ENCODE measurements around the gene PIP4P1.

PIP4P1 gene

DNA sequence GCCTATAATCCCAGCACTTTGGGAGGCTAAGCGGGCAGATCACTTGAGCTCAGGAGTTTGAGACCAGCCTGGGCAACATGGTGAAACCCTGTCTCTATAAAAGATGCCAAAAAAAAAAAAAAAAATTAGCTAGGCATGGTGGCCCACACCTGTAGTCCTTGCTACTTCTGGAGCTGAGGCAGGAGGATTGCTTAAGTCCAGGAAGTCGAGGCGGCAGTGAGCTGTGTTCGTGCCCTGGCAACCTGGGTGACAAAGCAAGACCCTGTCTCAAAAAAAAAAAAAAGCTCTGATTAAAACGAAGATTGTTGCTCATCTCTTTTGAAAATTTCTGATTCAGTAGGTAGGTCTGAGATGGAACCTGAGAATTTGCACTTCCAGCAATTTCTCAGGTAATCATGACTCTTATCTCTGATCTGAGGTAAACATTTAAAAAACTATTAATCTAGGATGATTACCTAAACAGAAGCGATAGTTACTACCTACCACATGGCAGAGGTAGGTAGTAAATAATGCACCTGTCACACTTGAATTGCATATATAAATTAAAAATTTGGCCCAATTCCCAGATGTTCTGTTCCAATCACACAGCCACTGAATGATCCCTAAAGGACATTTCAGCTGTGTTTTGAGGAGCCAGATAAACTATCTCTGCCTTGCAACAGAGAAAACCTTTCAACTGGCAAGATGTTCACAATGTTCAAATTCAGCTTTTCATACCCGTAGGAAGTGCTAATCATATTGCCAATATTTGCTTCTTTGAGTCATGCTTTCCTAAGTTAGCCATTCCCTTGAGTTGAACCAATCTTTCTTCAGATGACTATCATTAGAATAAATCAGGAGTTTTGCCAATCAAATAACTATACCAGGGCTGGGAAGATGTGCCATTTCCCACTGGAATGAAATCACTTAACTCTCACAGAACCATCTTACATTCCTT is 43.7 kb downstream of the PIP4P1 start:
- in situ Hi-C loops (cut with HindIII; ENCODE audit: low pct_ligation_motif_present, low sequenced_read_pairs), result no loop called here
- no peak for DNase-seq
- no peaks in the 10 kb centered on the region for H3K36me3 ChIP-seq (replicated peaks)
- H3K4me3 ChIP-seq (ENCODE audit: low read depth, low read length), result no peak overlapping the region
- TF ChIP-seq, protein P1, sequence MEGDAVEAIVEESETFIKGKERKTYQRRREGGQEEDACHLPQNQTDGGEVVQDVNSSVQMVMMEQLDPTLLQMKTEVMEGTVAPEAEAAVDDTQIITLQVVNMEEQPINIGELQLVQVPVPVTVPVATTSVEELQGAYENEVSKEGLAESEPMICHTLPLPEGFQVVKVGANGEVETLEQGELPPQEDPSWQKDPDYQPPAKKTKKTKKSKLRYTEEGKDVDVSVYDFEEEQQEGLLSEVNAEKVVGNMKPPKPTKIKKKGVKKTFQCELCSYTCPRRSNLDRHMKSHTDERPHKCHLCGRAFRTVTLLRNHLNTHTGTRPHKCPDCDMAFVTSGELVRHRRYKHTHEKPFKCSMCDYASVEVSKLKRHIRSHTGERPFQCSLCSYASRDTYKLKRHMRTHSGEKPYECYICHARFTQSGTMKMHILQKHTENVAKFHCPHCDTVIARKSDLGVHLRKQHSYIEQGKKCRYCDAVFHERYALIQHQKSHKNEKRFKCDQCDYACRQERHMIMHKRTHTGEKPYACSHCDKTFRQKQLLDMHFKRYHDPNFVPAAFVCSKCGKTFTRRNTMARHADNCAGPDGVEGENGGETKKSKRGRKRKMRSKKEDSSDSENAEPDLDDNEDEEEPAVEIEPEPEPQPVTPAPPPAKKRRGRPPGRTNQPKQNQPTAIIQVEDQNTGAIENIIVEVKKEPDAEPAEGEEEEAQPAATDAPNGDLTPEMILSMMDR (IDR thresholded peaks at IDR 0.05; ENCODE audit: low read depth, low read length, missing control alignments), result no peak
- no peak overlapping the region for H3K27ac ChIP-seq
- no peaks in the 10 kb centered on the region for H3K27me3 ChIP-seq (replicated peaks)

DNA sequence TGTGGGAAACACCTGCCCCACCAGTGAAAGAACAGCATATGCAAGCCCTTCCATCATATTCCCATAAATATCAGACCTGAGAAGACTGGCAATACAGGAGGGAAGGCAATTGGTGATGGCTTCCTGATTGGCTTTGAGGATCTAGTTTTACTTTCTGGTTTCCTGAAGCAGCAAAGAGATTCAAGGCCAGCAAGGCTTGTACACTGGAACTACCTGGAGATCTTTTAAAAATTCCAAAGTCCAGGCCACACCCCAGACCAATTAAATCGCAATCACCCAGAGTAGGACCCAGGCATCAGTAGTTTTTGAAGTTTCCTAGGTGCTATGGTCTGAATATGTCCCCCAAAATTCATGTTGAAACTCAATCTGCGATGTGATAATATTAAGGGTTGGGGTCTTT is 45.0 kb downstream of the PIP4P1 start:
- TF ChIP-seq, protein P1 (IDR thresholded peaks at IDR 0.05; ENCODE audit: low read depth, low read length, missing control alignments), result no peak
- DNase-seq, result no peak
- Histone ChIP-seq H3K27me3 (replicated peaks) (no peaks in the 10 kb centered on the region), H3K27ac (no peak overlapping the region), H3K36me3 (replicated peaks) (no peaks in the 10 kb centered on the region), H3K4me3 (ENCODE audit: low read depth, low read length) (no peak overlapping the region)
- in situ Hi-C loops (cut with HindIII; ENCODE audit: low pct_ligation_motif_present, low sequenced_read_pairs), result no loop called here

DNA sequence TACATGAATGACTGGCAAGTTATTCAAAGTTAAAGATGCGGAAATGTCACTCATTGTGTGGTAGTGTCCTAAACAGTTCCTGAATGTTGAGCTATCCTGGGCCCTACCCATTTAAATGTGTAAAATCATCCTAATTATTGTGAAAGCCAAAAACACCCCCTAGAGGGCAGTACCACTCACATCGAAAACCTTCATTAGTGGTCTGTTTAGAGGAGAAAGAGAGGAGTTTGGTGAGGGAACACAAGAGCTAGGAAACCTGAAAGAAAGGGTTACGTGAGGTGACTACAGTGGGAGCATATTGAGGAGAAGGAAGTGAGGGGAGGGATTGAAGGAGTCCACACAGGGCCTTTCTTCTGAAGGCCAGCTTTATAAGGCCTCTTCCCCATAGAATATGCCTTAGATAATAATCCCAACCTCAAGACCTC is 45.4 kb downstream of the PIP4P1 start:
- TF ChIP-seq, protein P1 (IDR thresholded peaks at IDR 0.05; ENCODE audit: low read depth, low read length, missing control alignments), result peak; percentile 70
- peak; percentile 48 for DNase-seq
- in situ Hi-C loops (cut with HindIII; ENCODE audit: low pct_ligation_motif_present, low sequenced_read_pairs), result no loop called here
- H3K4me3 ChIP-seq (ENCODE audit: low read depth, low read length), result no peak overlapping the region
- H3K36me3 ChIP-seq (replicated peaks), result no peaks in the 10 kb centered on the region
- H3K27ac ChIP-seq, result no peak overlapping the region
- H3K27me3 ChIP-seq (replicated peaks), result no peaks in the 10 kb centered on the region

DNA sequence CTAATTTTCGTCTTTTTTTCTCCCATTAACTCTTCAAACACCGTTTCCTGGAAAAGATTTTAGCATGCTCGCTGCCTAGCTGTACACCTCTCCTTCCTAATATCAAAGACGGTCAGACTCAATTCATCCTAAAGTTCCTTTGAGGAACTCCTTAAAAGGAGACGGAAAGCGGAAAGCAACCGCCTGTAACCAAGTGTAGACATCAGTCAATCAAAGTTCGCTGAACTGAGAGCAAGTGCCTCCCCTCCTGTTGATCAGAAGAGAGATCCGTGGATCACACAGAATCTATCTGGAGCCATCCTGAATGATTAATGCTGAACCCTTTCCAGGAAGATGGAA is 47.5 kb downstream of the PIP4P1 start:
- DNase-seq, result no peak
- H3K36me3 ChIP-seq (replicated peaks), result no peaks in the 10 kb centered on the region
- in situ Hi-C loops (cut with HindIII; ENCODE audit: low pct_ligation_motif_present, low sequenced_read_pairs), result no loop called here
- TF ChIP-seq, protein P1 (IDR thresholded peaks at IDR 0.05; ENCODE audit: low read depth, low read length, missing control alignments), result no peak
- no peaks in the 10 kb centered on the region for H3K27me3 ChIP-seq (replicated peaks)
- peak overlapping the region; percentile 78 for H3K27ac ChIP-seq
- H3K4me3 ChIP-seq (ENCODE audit: low read depth, low read length), result peak overlapping the region; percentile 94

DNA sequence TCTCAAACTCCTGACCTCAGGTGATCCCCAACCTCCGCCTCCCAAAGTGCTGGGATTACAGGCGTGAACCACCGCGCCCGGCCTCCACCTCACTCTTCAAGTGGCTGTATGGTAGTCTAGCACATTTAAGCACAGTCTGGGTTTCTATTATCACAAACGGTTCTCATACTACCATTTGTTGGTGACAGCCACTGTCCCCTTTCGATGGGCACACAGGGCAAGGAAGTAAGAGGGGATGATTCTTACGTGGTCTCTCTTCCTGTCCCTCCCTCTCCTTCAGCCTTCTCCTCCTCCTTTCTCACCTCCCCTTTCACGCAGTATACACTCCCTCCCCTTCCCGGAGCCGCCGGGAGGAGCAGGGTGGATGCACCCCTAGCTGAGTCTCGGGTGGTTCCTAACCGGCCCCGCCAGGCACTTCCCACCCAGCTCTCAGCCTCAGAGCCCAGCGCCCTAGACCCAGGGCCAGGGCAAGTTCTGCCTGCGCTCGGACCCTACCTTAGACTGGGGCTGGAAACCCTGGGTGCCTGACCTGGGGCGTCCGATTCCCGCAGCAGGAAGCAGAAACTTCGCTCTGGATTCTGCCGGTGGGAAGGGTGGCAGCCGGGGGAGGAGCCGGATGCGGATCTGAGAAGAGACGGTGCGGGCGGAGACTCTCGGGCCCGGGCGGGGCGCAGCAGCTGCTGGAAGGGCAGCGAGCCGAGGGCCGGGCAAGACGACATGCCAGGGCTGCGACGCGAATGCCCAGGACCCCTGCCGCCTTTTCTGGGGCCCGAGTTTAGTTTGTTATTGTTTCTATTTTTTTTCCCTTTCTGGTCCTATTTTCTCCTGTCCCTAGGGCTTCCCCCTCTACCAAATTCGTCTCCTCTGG is 48.1 kb downstream of the PIP4P1 start, which contains the start of gene TEP1:
Gene TEP1, minus strand, starts transcription at position 626 of the 868 bp plus-strand sequence. CDS start 5,062 bp downstream, outside the sequence.
- H3K4me3 ChIP-seq (ENCODE audit: low read depth, low read length), result peak within 1 kb of the TSS; percentile 94
- TF ChIP-seq, protein P1 (IDR thresholded peaks at IDR 0.05; ENCODE audit: low read depth, low read length, missing control alignments), result no peak
- peak; percentile 79 for DNase-seq

More for the DNA sequence above, 48.1 kb downstream of the PIP4P1 start, which contains the start of gene TEP1:
- H3K27me3 ChIP-seq (replicated peaks), result no peaks in the 10 kb centered on the region
- peak within 1 kb of the TSS; percentile 78 for H3K27ac ChIP-seq
- in situ Hi-C loops (cut with HindIII; ENCODE audit: low pct_ligation_motif_present, low sequenced_read_pairs), result no loop called here
- no peaks in the 10 kb centered on the region for H3K36me3 ChIP-seq (replicated peaks)

Measured in brain microvascular endothelial cell (primary cell).